Measurements from ENCODE around the gene HAUS1. TPM values are rescaled to one million over a fixed set of nuclear protein-coding genes. Genes with fewer than 3 reads are reported as not detected.

Gene HAUS1
- total and polyA plus RNA-seq, 4 donors, result 4.5 to 17.9 (median 6.5) TPM

GRCh38 chr18:46156843-46157242, 52.7 kb downstream of the HAUS1 start:
- TF ChIP-seq REST (IDR thresholded peaks at IDR 0.05) (no peak), CTCF (IDR thresholded peaks at IDR 0.05; ENCODE audit: low read depth, low read length, missing input control) (no peak), HNF4G (IDR thresholded peaks at IDR 0.05) (no peak), HNF4A (conservative IDR thresholded peaks at IDR 0.05) (no peak), FOXA2 (IDR thresholded peaks at IDR 0.05) (no peak), JUND (IDR thresholded peaks at IDR 0.05) (no peak), RAD21 (IDR thresholded peaks at IDR 0.05) (no peak), GABPA (IDR thresholded peaks at IDR 0.05 in 1 of 2, conservative IDR thresholded peaks at IDR 0.05 in 1 of 2) (no peak), YY1 (IDR thresholded peaks at IDR 0.05) (no peak), NR2F2 (IDR thresholded peaks at IDR 0.05) (no peak), TAF1 (conservative IDR thresholded peaks at IDR 0.05) (no peak), ATF3 (IDR thresholded peaks at IDR 0.05) (no peak), RXRA (IDR thresholded peaks at IDR 0.05) (no peak), FOXA1 (IDR thresholded peaks at IDR 0.05) (no peak), SP1 (IDR thresholded peaks at IDR 0.05) (no peak)
- TF ChIP-seq, protein P1, sequence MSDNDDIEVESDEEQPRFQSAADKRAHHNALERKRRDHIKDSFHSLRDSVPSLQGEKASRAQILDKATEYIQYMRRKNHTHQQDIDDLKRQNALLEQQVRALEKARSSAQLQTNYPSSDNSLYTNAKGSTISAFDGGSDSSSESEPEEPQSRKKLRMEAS (IDR thresholded peaks at IDR 0.05), result no peak
- TF ChIP-seq, protein P2, sequence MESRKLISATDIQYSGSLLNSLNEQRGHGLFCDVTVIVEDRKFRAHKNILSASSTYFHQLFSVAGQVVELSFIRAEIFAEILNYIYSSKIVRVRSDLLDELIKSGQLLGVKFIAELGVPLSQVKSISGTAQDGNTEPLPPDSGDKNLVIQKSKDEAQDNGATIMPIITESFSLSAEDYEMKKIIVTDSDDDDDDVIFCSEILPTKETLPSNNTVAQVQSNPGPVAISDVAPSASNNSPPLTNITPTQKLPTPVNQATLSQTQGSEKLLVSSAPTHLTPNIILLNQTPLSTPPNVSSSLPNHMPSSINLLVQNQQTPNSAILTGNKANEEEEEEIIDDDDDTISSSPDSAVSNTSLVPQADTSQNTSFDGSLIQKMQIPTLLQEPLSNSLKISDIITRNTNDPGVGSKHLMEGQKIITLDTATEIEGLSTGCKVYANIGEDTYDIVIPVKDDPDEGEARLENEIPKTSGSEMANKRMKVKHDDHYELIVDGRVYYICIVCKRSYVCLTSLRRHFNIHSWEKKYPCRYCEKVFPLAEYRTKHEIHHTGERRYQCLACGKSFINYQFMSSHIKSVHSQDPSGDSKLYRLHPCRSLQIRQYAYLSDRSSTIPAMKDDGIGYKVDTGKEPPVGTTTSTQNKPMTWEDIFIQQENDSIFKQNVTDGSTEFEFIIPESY (IDR thresholded peaks at IDR 0.05), result no peak
- Histone ChIP-seq H3K9ac (ENCODE audit: low read depth in 1 of 2, low read length in 2 of 2) (no peak overlapping the region), H3K36me3 (ENCODE audit: control insufficient read depth in 4 of 4, insufficient read depth in 3 of 4, low read depth in 1 of 4, low read length in 3 of 4) (no peaks in the 10 kb centered on the region), H3K4me3 (ENCODE audit: low read depth in 1 of 3, low read length in 3 of 3) (no peak overlapping the region), H3K27ac (ENCODE audit: low read depth in 1 of 2, low read length in 2 of 2) (no peak overlapping the region), H3K27me3 (ENCODE audit: control insufficient read depth in 4 of 4, insufficient read depth in 4 of 4, low read length in 3 of 4) (no peaks in the 10 kb centered on the region), H3K4me1 (ENCODE audit: control insufficient read depth in 4 of 4, insufficient read depth in 4 of 4, low read length in 3 of 4) (no peaks in the 10 kb centered on the region), H3K9me3 (ENCODE audit: control insufficient read depth in 4 of 4, low read length in 3 of 4) (no peaks in the 10 kb centered on the region)
- 95% methylated on average over 3 of the region's 3 CpGs for WGBS
- no peak for DNase-seq (ENCODE audit: low spot score)

GRCh38 chr18:46158499-46158898, 54.3 kb downstream of the HAUS1 start:
- TF ChIP-seq EGR1 (IDR thresholded peaks at IDR 0.05; ENCODE audit: low read depth in 2 of 2), result no peak
- no peak for TF ChIP-seq RAD21 (IDR thresholded peaks at IDR 0.05)
- TF ChIP-seq RXRA (IDR thresholded peaks at IDR 0.05), result no peak
- TF ChIP-seq, protein P2 (IDR thresholded peaks at IDR 0.05), result no peak
- TF ChIP-seq YY1 (IDR thresholded peaks at IDR 0.05), result no peak
- TF ChIP-seq FOXA2 (IDR thresholded peaks at IDR 0.05), result no peak
- no peak for TF ChIP-seq HNF4G (IDR thresholded peaks at IDR 0.05)
- no peak for TF ChIP-seq SP1 (IDR thresholded peaks at IDR 0.05)
- TF ChIP-seq GABPA (IDR thresholded peaks at IDR 0.05 in 1 of 2, conservative IDR thresholded peaks at IDR 0.05 in 1 of 2), result no peak
- no peak for TF ChIP-seq FOXA1 (IDR thresholded peaks at IDR 0.05)
- no peak for TF ChIP-seq HNF4A (conservative IDR thresholded peaks at IDR 0.05)
- H3K4me1 ChIP-seq (ENCODE audit: control insufficient read depth in 4 of 4, insufficient read depth in 4 of 4, low read length in 3 of 4), result no peaks in the 10 kb centered on the region
- 97% methylated on average over 3 of the region's 3 CpGs for WGBS
- H3K4me3 ChIP-seq (ENCODE audit: low read depth in 1 of 3, low read length in 3 of 3), result no peak overlapping the region
- no peaks in the 10 kb centered on the region for H3K36me3 ChIP-seq (ENCODE audit: control insufficient read depth in 4 of 4, insufficient read depth in 3 of 4, low read depth in 1 of 4, low read length in 3 of 4)
- no peak for DNase-seq (ENCODE audit: low spot score)
- no peak overlapping the region for H3K9ac ChIP-seq (ENCODE audit: low read depth in 1 of 2, low read length in 2 of 2)
- no peaks in the 10 kb centered on the region for H3K9me3 ChIP-seq (ENCODE audit: control insufficient read depth in 4 of 4, low read length in 3 of 4)
- H3K27ac ChIP-seq (ENCODE audit: low read depth in 1 of 2, low read length in 2 of 2), result no peak overlapping the region
- no peaks in the 10 kb centered on the region for H3K27me3 ChIP-seq (ENCODE audit: control insufficient read depth in 4 of 4, insufficient read depth in 4 of 4, low read length in 3 of 4)
